Transverse colon (tissue), 4 donors: Measurements from ENCODE around the gene SFTPA2. TPM values are rescaled to one million over a fixed set of nuclear protein-coding genes. Genes with fewer than 3 reads are reported as not detected.
"Not testable (repeated sequence)": the region's sequence is repeated elsewhere in the genome, so short reads cannot be mapped to it uniquely, and the experiment has no call there.

Experiments
- DNase-seq: peaks from one replicate; pipeline ENCODE4 v3.0.0-alpha.2; 2019
- H3K27ac ChIP-seq, 4 donors: fragments of 200-600 bp; sonication (generic); 2 replicates each; pipeline ENCODE4 v1.5.1; 2016 to 2018; ENCODE audit warnings: inconsistent platforms in 4 of 4
- H3K27me3 ChIP-seq: fragments of 200-600 bp; sonication (generic); 2 replicates; pipeline ENCODE4 v1.5.1; 2017; ENCODE audit warnings: inconsistent platforms
- H3K36me3 ChIP-seq, 4 donors: fragments of 200-600 bp; sonication (generic); 2 replicates each; pipeline ENCODE4 v1.5.1; 2017 to 2019; ENCODE audit warnings: inconsistent platforms in 4 of 4
- H3K4me1 ChIP-seq, 4 donors: fragments of 200-600 bp; sonication (generic); 2 replicates each; pipeline ENCODE4 v1.5.1; 2017 to 2020; ENCODE audit warnings: inconsistent platforms in 4 of 4
- H3K4me3 ChIP-seq, 4 donors: fragments of 200-600 bp; sonication (generic); 1 replicate in 1 of 4; 2 replicates in 3 of 4; pipeline versions ENCODE4 v1.5.1 to v1.6.1; 2017 to 2019; ENCODE audit warnings: inconsistent platforms in 4 of 4
- H3K9me3 ChIP-seq, 2 donors: fragments of 200-600 bp; sonication (generic); 2 replicates each; pipeline ENCODE4 v1.5.1; 2017 to 2019; ENCODE audit warnings: inconsistent platforms in 2 of 2
- WGBS, 2 donors: methylation state at CpG; one replicate each; pipeline ENCODE4 v1.1.5; 2018; ENCODE audit warnings: low coverage in 1 of 2; 5-methylcytosine and 5-hydroxymethylcytosine counted together
- in situ Hi-C, 4 donors: fragments of 200-750 bp; cut with MboI; loops; one replicate each; pipeline versions ENCODE4 v1.15.0 to v1.15.1; 2017; ENCODE audit warnings: low sequenced_read_pairs in 3 of 4, low pct_ligation_motif_present in 1 of 4, low pct_unique_long_range_greater_than_20kb in 1 of 4
- intact Hi-C: fragments of 100-400 bp; cut with DNase I; formaldehyde crosslinking; loops from one replicate; pipeline ENCODE4 v1.15.1; 2023; ENCODE audit warnings: low total_unique reads
- total RNA-seq, 4 donors: library from RNA; depleted of rRNA; stranded (reverse); fragments of >200 nt; gene quantifications; one replicate each; pipeline ENCODE4 v1.1.0, GENCODE V29; 2016

Gene SFTPA2
- total RNA-seq, 4 donors from 2014 or later, result 0.32 to 4.9 (median 2.5) TPM

DNA sequence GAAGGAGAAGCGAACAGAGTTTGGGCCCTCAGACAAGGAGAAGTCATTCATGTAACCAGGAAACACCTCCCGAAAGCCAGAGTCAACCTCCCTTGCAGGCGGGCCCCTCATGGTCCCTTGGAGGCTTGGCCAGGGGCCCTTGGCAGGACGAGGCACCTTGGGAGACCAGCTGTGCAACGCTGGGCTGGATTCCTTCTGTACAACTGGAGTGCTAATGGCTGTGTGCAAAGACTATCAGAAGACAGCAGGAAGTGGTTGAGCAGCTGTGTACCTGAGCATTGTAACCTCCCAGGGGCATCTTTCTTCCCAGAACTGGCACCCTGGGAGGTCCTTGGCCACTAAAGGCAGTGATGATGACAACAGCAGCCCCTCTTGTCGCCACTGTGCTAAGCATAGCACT, 38.5 kb downstream of the SFTPA2 start:
- intact Hi-C loops, in situ Hi-C loops, H3K9me3 ChIP-seq, H3K4me3 ChIP-seq, H3K4me1 ChIP-seq, H3K36me3 ChIP-seq, DNase-seq, H3K27ac ChIP-seq, H3K27me3 ChIP-seq: not testable (repeated sequence)
- WGBS, 2 donors, result 76 to 87% methylated on average over 3 to 6 of the region's 6 CpGs

DNA sequence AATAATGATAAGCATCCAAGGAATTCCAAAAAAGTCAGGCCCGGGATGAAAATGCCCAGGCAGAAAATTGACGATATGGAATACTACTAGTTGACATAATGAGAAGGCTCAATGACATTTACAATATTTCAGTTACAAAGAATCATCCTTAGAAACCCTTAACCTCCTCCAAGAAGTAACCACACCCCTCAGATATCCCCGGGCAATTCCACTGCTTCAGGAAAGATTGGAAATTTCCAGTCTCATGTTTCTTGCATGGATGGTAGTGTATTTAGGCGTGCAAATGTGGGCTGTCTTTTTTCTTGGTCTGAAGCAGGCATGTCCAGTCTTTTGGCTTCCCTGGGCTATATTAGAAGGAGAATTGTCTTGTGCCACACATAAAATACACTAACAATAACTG, 42.6 kb downstream of the SFTPA2 start:
- WGBS, 2 donors, result 69% methylated on average over 3 of the region's 4 CpGs; no CpG with 5 or more reads in 1 of the 2 donors
- H3K4me3 ChIP-seq, H3K4me1 ChIP-seq, H3K27ac ChIP-seq, in situ Hi-C loops, H3K36me3 ChIP-seq, intact Hi-C loops, DNase-seq, H3K9me3 ChIP-seq, H3K27me3 ChIP-seq: not testable (repeated sequence)

DNA sequence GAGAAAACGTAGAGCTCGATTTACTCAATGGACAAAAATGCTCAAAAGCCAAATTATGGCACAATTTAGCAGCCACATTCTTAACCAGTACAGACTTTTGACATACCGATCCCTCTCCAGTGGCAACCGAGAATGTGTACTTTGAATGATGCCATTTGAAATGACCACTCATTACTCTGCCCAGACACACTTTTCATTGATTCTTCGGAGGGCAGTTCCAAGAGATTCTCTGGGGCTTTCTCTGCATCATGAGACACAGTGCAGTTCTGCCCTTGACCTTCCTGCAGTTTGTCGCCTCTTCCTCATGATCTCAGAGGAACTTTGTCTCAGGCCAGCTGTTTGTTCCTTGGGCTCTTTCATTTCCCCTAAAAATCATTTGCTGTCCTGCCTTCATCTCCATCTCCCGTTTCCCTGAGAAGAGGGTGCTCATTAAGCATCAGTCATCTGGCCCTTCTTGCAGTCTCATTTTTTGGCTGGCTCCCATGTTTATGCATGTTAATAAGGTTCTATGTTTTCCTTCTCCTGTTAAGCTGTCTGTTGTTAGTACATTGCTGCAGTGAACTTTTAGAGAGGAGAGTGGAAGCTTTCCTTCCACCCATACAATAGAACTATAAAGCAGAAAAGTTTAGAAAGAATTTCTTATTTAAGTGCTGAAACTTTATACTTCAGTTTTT, 43.5 kb downstream of the SFTPA2 start:
- H3K4me1 ChIP-seq, in situ Hi-C loops, H3K27ac ChIP-seq, H3K4me3 ChIP-seq, DNase-seq, intact Hi-C loops, H3K36me3 ChIP-seq, H3K9me3 ChIP-seq, H3K27me3 ChIP-seq: not testable (repeated sequence)
- 0 to 58% methylated on average over 1 to 7 of the region's 7 CpGs for WGBS, 2 donors

DNA sequence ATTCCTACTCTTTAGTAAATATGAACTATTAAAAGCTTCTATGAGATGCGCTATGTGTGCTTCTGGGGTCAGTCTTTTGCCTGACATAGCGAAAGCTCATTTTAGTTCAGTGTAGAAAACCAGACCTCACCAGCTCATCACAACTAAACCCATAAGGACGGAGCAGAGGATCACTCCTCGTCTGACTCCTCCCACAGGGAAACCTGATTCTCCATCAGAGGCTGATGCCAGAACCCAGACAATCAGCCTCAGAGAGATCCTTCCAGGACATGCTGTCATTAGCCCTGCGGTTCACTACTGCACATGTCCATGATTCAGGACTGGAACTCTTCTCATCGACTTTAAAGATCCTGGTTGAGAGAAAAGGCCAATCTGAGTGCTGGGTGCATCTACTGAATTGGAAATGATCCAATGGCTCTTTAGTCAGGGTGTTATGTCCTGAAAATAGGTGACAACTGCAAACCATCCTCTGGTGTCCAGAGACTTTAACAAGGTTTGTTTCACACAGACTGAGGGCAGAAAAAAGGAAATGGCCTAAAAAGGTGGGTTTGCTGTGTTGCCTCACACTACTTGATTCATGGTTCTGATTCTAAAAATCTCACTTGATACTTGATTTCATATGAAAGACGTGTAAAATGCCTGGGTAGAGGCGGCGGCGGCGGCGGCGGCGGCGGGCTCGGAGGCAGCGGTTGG, 48.2 kb downstream of the SFTPA2 start, which contains the start of gene EIF5AL1:
Gene EIF5AL1 (plus strand): TSS at position 643 of the 693 bp plus-strand sequence. CDS start 117 bp downstream, outside the sequence.
- H3K9me3 ChIP-seq, H3K27me3 ChIP-seq, DNase-seq, in situ Hi-C loops, H3K4me1 ChIP-seq, H3K4me3 ChIP-seq, H3K27ac ChIP-seq, intact Hi-C loops, H3K36me3 ChIP-seq: not testable (repeated sequence)
- 96 to 100% methylated on average over 2 to 16 of the region's 17 CpGs for WGBS, 2 donors

DNA sequence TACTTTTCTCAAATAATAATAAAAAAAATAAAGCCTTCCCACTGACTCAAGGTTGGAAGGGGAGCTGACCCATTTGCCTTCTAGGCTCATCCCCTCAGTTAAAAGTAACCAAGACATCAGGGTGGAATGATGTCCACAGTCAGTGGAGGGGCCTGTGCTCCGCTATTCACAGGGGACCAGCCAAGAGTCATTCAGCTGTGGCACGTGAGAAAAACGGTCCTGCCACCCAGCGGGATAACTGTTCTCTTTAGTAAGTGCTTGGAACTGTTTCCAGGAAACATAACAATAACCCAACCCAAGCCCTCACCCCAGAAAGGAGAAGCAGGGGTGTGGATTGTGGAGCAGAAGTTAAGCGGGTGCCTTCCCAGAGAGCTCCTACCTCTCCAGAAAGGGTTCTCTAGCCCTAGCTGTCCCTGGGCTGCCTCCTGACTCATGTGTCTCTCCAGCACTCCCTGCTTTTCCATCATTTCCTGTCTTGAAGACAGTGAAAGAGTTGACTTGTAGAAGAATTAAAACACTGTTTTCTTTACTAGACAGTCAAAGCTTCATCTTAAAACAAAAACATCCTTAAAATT, 50.2 kb downstream of the SFTPA2 start:
- DNase-seq, H3K9me3 ChIP-seq, intact Hi-C loops, H3K4me1 ChIP-seq, H3K27ac ChIP-seq, H3K4me3 ChIP-seq, in situ Hi-C loops, H3K36me3 ChIP-seq, H3K27me3 ChIP-seq: not testable (repeated sequence)
- 46% methylated on average over 4 of the region's 5 CpGs; no CpG with 5 or more reads in 1 of the 2 donors for WGBS, 2 donors

DNA sequence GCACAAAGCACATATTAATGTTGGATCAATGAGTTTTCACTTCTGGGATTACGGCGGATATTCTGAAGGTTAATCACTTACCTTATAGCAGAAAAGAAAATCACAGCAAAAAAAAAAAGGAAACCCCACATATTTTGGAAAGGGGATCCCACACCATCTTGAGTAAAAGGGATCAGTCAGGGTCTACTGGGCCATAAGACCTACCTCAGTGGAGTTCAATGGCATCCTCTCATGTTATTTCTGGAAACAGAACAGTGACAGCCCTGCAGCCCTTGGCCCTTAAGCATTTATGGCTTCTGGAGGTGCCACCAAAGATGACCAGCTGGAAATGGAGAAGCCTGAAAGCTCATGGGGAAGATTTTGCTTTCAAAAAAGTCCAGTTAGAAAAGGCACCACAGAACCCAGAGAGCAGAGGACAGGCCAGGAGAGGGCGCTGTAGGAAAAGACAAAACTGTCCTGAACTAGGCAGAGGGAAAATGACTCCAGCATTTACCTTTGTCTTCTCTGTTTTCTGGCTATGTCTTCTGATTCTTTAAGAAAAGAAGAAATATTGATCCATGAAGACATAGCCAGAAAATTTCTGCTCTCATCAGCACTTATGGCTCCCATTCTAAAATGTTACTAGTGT, 50.8 kb downstream of the SFTPA2 start:
- H3K4me1 ChIP-seq, in situ Hi-C loops, intact Hi-C loops, H3K36me3 ChIP-seq, DNase-seq, H3K4me3 ChIP-seq, H3K27me3 ChIP-seq, H3K9me3 ChIP-seq, H3K27ac ChIP-seq: not testable (repeated sequence)
- 94 to 95% methylated on average over 2 of the region's 3 CpGs for WGBS, 2 donors

DNA sequence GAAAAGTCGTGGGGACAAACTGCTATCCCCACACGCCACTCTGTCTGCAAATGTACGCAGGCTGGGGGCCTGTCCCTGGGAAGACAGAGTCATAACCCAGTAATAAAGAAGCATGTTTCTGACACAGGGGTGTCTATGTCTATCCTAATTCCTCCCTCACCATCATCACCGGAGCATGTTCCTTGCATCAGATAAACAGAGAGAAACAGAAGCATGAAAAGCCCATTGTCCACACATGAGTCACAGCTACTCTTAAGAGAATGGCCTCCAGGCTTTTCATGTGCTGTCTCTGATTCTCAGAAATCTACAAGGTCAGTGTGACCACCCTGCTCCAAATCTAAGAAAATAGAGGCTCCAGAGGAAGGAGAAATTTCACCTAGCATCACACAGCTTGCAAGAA, 52.0 kb downstream of the SFTPA2 start:
- 87% methylated on average over 3 of the region's 4 CpGs; no CpG with 5 or more reads in 1 of the 2 donors for WGBS, 2 donors
- intact Hi-C loops, H3K4me3 ChIP-seq, H3K4me1 ChIP-seq, in situ Hi-C loops, H3K9me3 ChIP-seq, H3K27ac ChIP-seq, DNase-seq, H3K36me3 ChIP-seq, H3K27me3 ChIP-seq: not testable (repeated sequence)
